Endothelial cell of umbilical vein (primary cell): ENCODE data around the gene EXD3. TPM values are rescaled to one million over a fixed set of nuclear protein-coding genes. Genes with fewer than 3 reads are reported as not detected.

Experiments used
- BruUV-seq: library from RNA; stranded (reverse); fragments of 400-500 nt; replicated peaks from 2 replicates; lab custom pipeline; 2021; lab: Mats Ljungman, UMichigan
- CTCF ChIA-PET: fragments of 300-600, 350-600 bp; sonication (Branson Sonifier 250); formaldehyde crosslinking; loops from one replicate; lab custom pipeline; 2021; ENCODE audit warnings: antibody characterized with exemption, inconsistent platforms; lab: Charles Lee
- POLR2A ChIA-PET: fragments of 300-600, 350-600 bp; sonication (Branson Sonifier 250); formaldehyde crosslinking; loops from one replicate; lab custom pipeline; 2021; ENCODE audit warnings: antibody characterized with exemption, inconsistent platforms; lab: Charles Lee
- DNase-seq: peaks from one replicate; pipeline ENCODE4 v3.0.0-alpha.2; 2011; ENCODE audit warnings: low read depth, low spot score
- FAIRE-seq: peaks from 2 replicates; lab custom pipeline; 2011; peaks lifted over from hg19 to GRCh38; lab: Jason Lieb, UNC
- H2AFZ ChIP-seq: 2 replicates; pipeline ENCODE4 v1.6.0; 2012; ENCODE audit warnings: low read depth, low read length, control low read depth, inconsistent platforms
- H3K27ac ChIP-seq: 2 replicates; pipeline ENCODE4 v1.5.1; 2011; ENCODE audit warnings: low read depth, mild to moderate bottlenecking, control low read depth, low read length, moderate library complexity; ENCODE audit not compliant: insufficient read depth
- H3K27me3 ChIP-seq, 2 experiments: 2 replicates each; pipeline versions ENCODE4 v1.6.0 to v1.6.1; 2011; ENCODE audit warnings: low read length in 2 of 2, mixed read lengths in 1 of 2; ENCODE audit not compliant: control insufficient read depth in 2 of 2, insufficient read depth in 2 of 2
- H3K36me3 ChIP-seq, 2 experiments: 2 replicates in 1 of 2; 3 replicates in 1 of 2; pipeline ENCODE4 v1.5.1; 2011; ENCODE audit warnings: low read length in 2 of 2, mild to moderate bottlenecking in 1 of 2, moderate library complexity in 1 of 2; ENCODE audit not compliant: control insufficient read depth in 2 of 2, insufficient read depth in 2 of 2; ENCODE audit errors: extremely low read depth in 1 of 2
- H3K4me1 ChIP-seq: 3 replicates; pipeline ENCODE4 v1.5.1; 2011; ENCODE audit warnings: mild to moderate bottlenecking, low read length; ENCODE audit not compliant: control insufficient read depth, insufficient read depth; ENCODE audit errors: extremely low read depth
- H3K4me2 ChIP-seq: 2 replicates; pipeline ENCODE4 v1.6.1; 2011; ENCODE audit warnings: low read length, control low read depth, mixed read lengths; ENCODE audit not compliant: insufficient read depth
- H3K4me3 ChIP-seq, 3 experiments: fragments of 200-600 bp in 1 of 3; sonication (generic), shearing (Covaris generic) in 1 of 3; replicated peaks in 1 of 3; 2 replicates each; pipeline ENCODE4 v1.5.1; 2011 to 2016; ENCODE audit warnings: control low read depth in 3 of 3, low read length in 3 of 3, mild to moderate bottlenecking in 2 of 3, inconsistent platforms in 1 of 3, low read depth in 1 of 3, moderate library complexity in 1 of 3; ENCODE audit not compliant: insufficient read depth in 1 of 3
- H3K79me2 ChIP-seq: 2 replicates; pipeline ENCODE4 v1.6.0; 2012; ENCODE audit warnings: low read length, inconsistent platforms; ENCODE audit not compliant: control insufficient read depth, insufficient read depth
- H3K9ac ChIP-seq: replicated peaks from 2 replicates; pipeline ENCODE3; 2011; ENCODE audit warnings: low read length, control low read depth; ENCODE audit not compliant: insufficient read depth; ENCODE audit errors: extremely low read depth
- H3K9me1 ChIP-seq: replicated peaks from 3 replicates; pipeline ENCODE4 v1.6.0; 2011; ENCODE audit warnings: mild to moderate bottlenecking, low read length; ENCODE audit not compliant: control insufficient read depth, insufficient read depth; ENCODE audit errors: extremely low read depth
- H3K9me3 ChIP-seq: replicated peaks from 2 replicates; pipeline ENCODE4 v1.5.1; 2012; ENCODE audit warnings: low read length, inconsistent platforms; ENCODE audit not compliant: control insufficient read depth, insufficient read depth
- H4K20me1 ChIP-seq: replicated peaks from 2 replicates; pipeline ENCODE3; 2011; ENCODE audit warnings: mild to moderate bottlenecking, low read length; ENCODE audit not compliant: control insufficient read depth, insufficient read depth; ENCODE audit errors: extremely low read depth
- CTCF ChIP-seq, 2 donors: IDR thresholded peaks; 1 replicate in 1 of 2; 2 replicates in 1 of 2; pipeline ENCODE4 v1.5.1; 2011; ENCODE audit warnings: low read length in 2 of 2, mild to moderate bottlenecking in 2 of 2, moderate library complexity in 2 of 2, control low read depth in 1 of 2, inconsistent platforms in 1 of 2, low read depth in 1 of 2; ENCODE audit not compliant: insufficient read depth in 1 of 2; ENCODE audit errors: extremely low read depth in 1 of 2
- EZH2 ChIP-seq: IDR thresholded peaks from 2 replicates; pipeline ENCODE4 v1.6.1; 2012; ENCODE audit warnings: borderline replicate concordance, low read depth, mild to moderate bottlenecking, moderate library complexity, low read length, inconsistent platforms; ENCODE audit not compliant: severe bottlenecking
- FOS ChIP-seq: IDR thresholded peaks from 2 replicates; pipeline ENCODE4 v1.6.1; 2011; ENCODE audit warnings: mild to moderate bottlenecking, low read length, moderate library complexity, borderline replicate concordance; ENCODE audit not compliant: insufficient read depth
- GATA2 ChIP-seq: IDR thresholded peaks from 2 replicates; pipeline ENCODE4 v1.7.0; 2011; ENCODE audit warnings: low read depth, mild to moderate bottlenecking, moderate library complexity, mixed read lengths, low read length; ENCODE audit not compliant: insufficient read length, insufficient read depth
- JUN ChIP-seq: IDR thresholded peaks from 2 replicates; pipeline ENCODE4 v1.6.1; 2011; ENCODE audit warnings: borderline replicate concordance, low read depth; ENCODE audit not compliant: insufficient read length, insufficient read depth
- MAX ChIP-seq: IDR thresholded peaks from 2 replicates; pipeline ENCODE4 v1.6.1; 2011; ENCODE audit not compliant: insufficient read depth, insufficient read length
- MYC ChIP-seq: IDR thresholded peaks from one replicate; pipeline ENCODE4 v1.6.1; 2011; ENCODE audit warnings: mild to moderate bottlenecking, low read depth, low read length
- POLR2A ChIP-seq: IDR thresholded peaks from 2 replicates; pipeline ENCODE4 v1.6.1; 2012; ENCODE audit warnings: low read depth, mild to moderate bottlenecking, control low read depth, low read length
- POLR2AphosphoS5 ChIP-seq: IDR thresholded peaks from 2 replicates; pipeline ENCODE4 v1.6.1; 2012; ENCODE audit warnings: low read depth, mild to moderate bottlenecking, control low read depth, low read length, moderate library complexity; ENCODE audit not compliant: insufficient read depth
- dilution Hi-C: fragments of 300-500 bp; cut with MboI; formaldehyde crosslinking; loops from one replicate; pipeline ENCODE4 v1.15.0; 2019; ENCODE audit warnings: low sequenced_read_pairs; ENCODE audit not compliant: extremely low pct_ligation_motif_present
- intact Hi-C: fragments of 100-400 bp; cut with micrococcal nuclease; formaldehyde crosslinking; loops from one replicate; pipeline ENCODE4 v1.10.0; 2022
- polyA plus RNA-seq, 4 experiments: library from polyadenylated mRNA; depleted of rRNA in 3 of 4; stranded (reverse) in 3 of 4; unstranded in 1 of 4; fragments of >200 nt; gene quantifications; 2 replicates each; pipeline versions ENCODE4 v1.2.1 to v1.2.3, GENCODE V29; 2011 to 2012; ENCODE audit warnings: missing spikeins in 1 of 4
- total RNA-seq: library from RNA; stranded (reverse); gene quantifications from 2 replicates; pipeline ENCODE4 v1.2.3, GENCODE V29; 2021

The EXD3 gene
- total and polyA plus RNA-seq, 2 donors (not counting 3 experiments of a cell fraction or from before 2014, with no cell fraction given): 17.7 to 30.3 TPM

- DNase-seq (no peak), FAIRE-seq (no peak)
- no peak overlapping the region for H3K4me3 ChIP-seq
- H3K36me3 ChIP-seq: no peaks in the 10 kb centered on the region
- no peak overlapping the region for H3K27ac ChIP-seq
- no peaks in the 10 kb centered on the region for H3K9me3 ChIP-seq
- no TSS peak for BruUV-seq
- no peaks in the 10 kb centered on the region for H4K20me1 ChIP-seq
- no peaks in the 10 kb centered on the region for H3K9me1 ChIP-seq
- ChIA-PET CTCF (interaction anchor here (1.2 to 4.6 kb wide), 6 partner anchors 14 to 122 kb away, joined by 3 to 36 read pairs (median 4); partner anchors contain the start of genes EXD3, NOXA1 and NRARP), POLR2A (interaction anchor here (1.2 kb wide), 1 partner anchor 107 kb away, joined by 3 read pairs; the partner anchor contains the start of gene NRARP)
- H3K9ac ChIP-seq: no peak overlapping the region
- H3K4me1 ChIP-seq: peaks cover 35% of the 10 kb centered on the region
- H3K4me2 ChIP-seq: no peak overlapping the region
- H2AFZ ChIP-seq: no peak overlapping the region
- peaks cover 9% of the 10 kb centered on the region for H3K79me2 ChIP-seq
- dilution Hi-C loops: no loop called here
- H3K27me3 ChIP-seq: no peaks in the 10 kb centered on the region
- TF ChIP-seq POLR2AphosphoS5 (no peak), MYC (no peak), CTCF (IDR thresholded peaks at IDR 0.05; ENCODE audit: extremely low read depth in 1 of 2, insufficient read depth in 1 of 2, low read depth in 1 of 2, low read length in 2 of 2) (no peak), FOS (no peak), MAX (no peak), JUN (no peak), EZH2 (no peak), GATA2 (no peak), POLR2A (no peak)
- intact Hi-C loops: no loop called here
Observed at GRCh38 chr9:137408651-137409405, 14.1 kb downstream of the EXD3 start.
